ENCODE results near the gene XCL1.
"Not testable (repeated sequence)": the region's sequence is repeated elsewhere in the genome, so short reads cannot be mapped to it uniquely, and the experiment has no call there.

Gene XCL1

DNA sequence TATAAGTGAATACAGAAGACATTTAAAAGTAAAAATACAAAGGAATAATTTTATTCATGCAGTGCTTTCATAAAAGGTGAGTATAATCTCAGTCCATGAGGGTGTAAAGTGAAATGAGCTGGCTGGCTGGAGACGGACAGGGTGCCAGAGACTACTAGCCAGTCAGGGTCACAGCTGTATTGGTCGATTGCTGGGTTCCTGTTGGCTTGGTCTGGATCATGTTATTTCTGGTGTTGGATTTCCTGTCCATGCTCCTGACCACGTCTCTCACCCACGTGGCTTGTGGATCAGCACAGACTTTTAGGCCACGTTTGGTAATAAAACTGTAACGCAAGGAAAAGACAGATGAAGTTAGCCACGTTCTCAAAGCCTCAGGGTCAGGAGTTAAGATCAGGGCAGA is 35.6 kb upstream of the XCL1 start:
- not testable (repeated sequence) for H3K4me1 ChIP-seq (ENCODE audit: control insufficient read depth in 1 of 2, insufficient read depth in 2 of 2, low read length in 2 of 2); H3K9ac ChIP-seq (ENCODE audit: low read length); H3K9me3 ChIP-seq (ENCODE audit: insufficient read depth, low read depth, low read length); H3K79me2 ChIP-seq (ENCODE audit: control insufficient read depth, insufficient read depth, low read length, poor library complexity); H3K27me3 ChIP-seq (ENCODE audit: insufficient read depth, low read length); H2AFZ ChIP-seq (ENCODE audit: insufficient read depth, low read length, poor library complexity); H3K18ac ChIP-seq (ENCODE audit: low read length); H3K36me3 ChIP-seq (ENCODE audit: control insufficient read depth in 1 of 2, insufficient read depth in 2 of 2, low read length in 2 of 2); H2BK5ac ChIP-seq (ENCODE audit: low read depth, low read length, poor library complexity); H3K4ac ChIP-seq (ENCODE audit: low read depth, low read length); H4K8ac ChIP-seq (ENCODE audit: low read depth, low read length); H4K91ac ChIP-seq (ENCODE audit: low read depth, low read length); DNase-seq; H2AK5ac ChIP-seq (ENCODE audit: low read length); H3K4me3 ChIP-seq (ENCODE audit: low read depth, low read length); H2BK120ac ChIP-seq (ENCODE audit: insufficient read depth, low read length, poor library complexity); H3K14ac ChIP-seq (ENCODE audit: low read length); H3K79me1 ChIP-seq (ENCODE audit: low read length); H3K4me2 ChIP-seq (ENCODE audit: low read length); H3K23ac ChIP-seq (ENCODE audit: low read length); H4K12ac ChIP-seq (ENCODE audit: low read depth, low read length); H3K27ac ChIP-seq (ENCODE audit: low read depth, low read length); H2BK12ac ChIP-seq (ENCODE audit: low read length)
- WGBS (ENCODE audit: extremely low coverage, insufficient coverage, insufficient read length), result no CpG with 5 or more reads among the region's 7 CpGs

DNA sequence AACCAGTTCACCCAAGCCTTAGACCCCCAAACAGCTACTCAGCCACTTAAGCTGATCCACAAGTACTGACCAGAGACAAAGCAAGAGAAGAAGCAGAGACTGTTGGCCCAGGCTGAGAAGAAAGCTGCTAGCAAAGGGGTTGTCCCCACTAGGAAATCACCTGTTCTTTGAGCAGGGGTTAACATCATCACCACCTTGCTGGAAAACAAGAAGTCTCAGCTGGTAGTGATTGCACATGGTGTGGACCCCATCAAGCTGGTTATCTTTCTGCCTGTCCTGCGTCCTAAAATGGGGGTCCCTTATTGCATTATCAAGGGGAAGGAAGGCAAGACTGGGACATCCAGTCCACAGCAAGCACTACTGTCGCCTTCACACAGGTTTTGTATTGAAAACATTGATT is 33.4 kb upstream of the XCL1 start:
- not testable (repeated sequence) for H3K14ac ChIP-seq (ENCODE audit: low read length); H2AK5ac ChIP-seq (ENCODE audit: low read length); H3K4ac ChIP-seq (ENCODE audit: low read depth, low read length); H3K27ac ChIP-seq (ENCODE audit: low read depth, low read length); H2BK120ac ChIP-seq (ENCODE audit: insufficient read depth, low read length, poor library complexity); H3K9me3 ChIP-seq (ENCODE audit: insufficient read depth, low read depth, low read length); H3K9ac ChIP-seq (ENCODE audit: low read length); H3K79me1 ChIP-seq (ENCODE audit: low read length); H4K12ac ChIP-seq (ENCODE audit: low read depth, low read length); DNase-seq; H3K18ac ChIP-seq (ENCODE audit: low read length); H3K23ac ChIP-seq (ENCODE audit: low read length); H4K8ac ChIP-seq (ENCODE audit: low read depth, low read length); H2BK5ac ChIP-seq (ENCODE audit: low read depth, low read length, poor library complexity); H4K91ac ChIP-seq (ENCODE audit: low read depth, low read length); H2AFZ ChIP-seq (ENCODE audit: insufficient read depth, low read length, poor library complexity); H3K4me2 ChIP-seq (ENCODE audit: low read length); H3K79me2 ChIP-seq (ENCODE audit: control insufficient read depth, insufficient read depth, low read length, poor library complexity); H3K4me1 ChIP-seq (ENCODE audit: control insufficient read depth in 1 of 2, insufficient read depth in 2 of 2, low read length in 2 of 2); H3K27me3 ChIP-seq (ENCODE audit: insufficient read depth, low read length); H2BK12ac ChIP-seq (ENCODE audit: low read length); H3K36me3 ChIP-seq (ENCODE audit: control insufficient read depth in 1 of 2, insufficient read depth in 2 of 2, low read length in 2 of 2); H3K4me3 ChIP-seq (ENCODE audit: low read depth, low read length)
- WGBS (ENCODE audit: extremely low coverage, insufficient coverage, insufficient read length), result no CpG with 5 or more reads among the region's 2 CpGs

DNA sequence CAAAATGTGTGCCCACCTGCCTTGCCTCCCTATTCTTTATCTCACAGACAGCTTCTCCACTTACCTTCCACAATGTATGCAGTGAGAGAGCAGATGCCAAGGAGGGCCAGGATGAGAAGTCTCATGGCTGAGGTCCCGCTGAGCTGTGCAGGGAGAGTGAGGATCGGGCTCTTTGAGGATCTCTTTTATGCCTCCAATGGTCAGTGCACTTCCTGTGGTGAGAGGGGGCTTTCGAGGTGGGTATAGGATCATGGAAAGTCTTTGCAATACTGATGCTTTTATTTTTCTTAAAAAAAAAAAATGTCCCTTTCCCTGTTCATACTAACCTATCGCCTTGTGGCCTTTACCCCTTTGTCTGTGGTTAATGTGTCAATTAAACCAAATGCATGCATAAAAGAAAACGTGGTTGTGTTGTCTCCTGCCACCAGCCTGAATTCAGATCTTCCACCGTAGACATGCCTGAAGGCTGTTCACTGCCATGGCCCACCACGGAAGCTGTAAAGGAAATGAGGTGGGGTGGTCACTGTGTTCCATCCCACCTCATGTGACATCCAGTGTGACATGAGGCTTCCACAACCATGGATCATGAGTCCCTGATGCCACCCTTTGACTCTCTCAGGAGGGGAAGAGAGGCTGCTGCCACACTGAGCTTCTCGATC is 32.4 kb upstream of the XCL1 start, which contains the start of gene XCL2:
XCL2 (minus strand) TSS at position 158 of the 659 bp plus-strand sequence; CDS start at position 125, 33 bp downstream.
- not testable (repeated sequence) for H2BK120ac ChIP-seq (ENCODE audit: insufficient read depth, low read length, poor library complexity); H2AFZ ChIP-seq (ENCODE audit: insufficient read depth, low read length, poor library complexity); H3K14ac ChIP-seq (ENCODE audit: low read length); H4K12ac ChIP-seq (ENCODE audit: low read depth, low read length); H3K18ac ChIP-seq (ENCODE audit: low read length); H3K9me3 ChIP-seq (ENCODE audit: insufficient read depth, low read depth, low read length); H2BK12ac ChIP-seq (ENCODE audit: low read length); H3K27me3 ChIP-seq (ENCODE audit: insufficient read depth, low read length); H2AK5ac ChIP-seq (ENCODE audit: low read length); H3K36me3 ChIP-seq (ENCODE audit: control insufficient read depth in 1 of 2, insufficient read depth in 2 of 2, low read length in 2 of 2); H3K23ac ChIP-seq (ENCODE audit: low read length); H3K4me1 ChIP-seq (ENCODE audit: control insufficient read depth in 1 of 2, insufficient read depth in 2 of 2, low read length in 2 of 2); H3K4me3 ChIP-seq (ENCODE audit: low read depth, low read length); H3K9ac ChIP-seq (ENCODE audit: low read length); H3K4me2 ChIP-seq (ENCODE audit: low read length); H3K27ac ChIP-seq (ENCODE audit: low read depth, low read length); H4K8ac ChIP-seq (ENCODE audit: low read depth, low read length); H3K4ac ChIP-seq (ENCODE audit: low read depth, low read length); H3K79me2 ChIP-seq (ENCODE audit: control insufficient read depth, insufficient read depth, low read length, poor library complexity); H3K79me1 ChIP-seq (ENCODE audit: low read length); DNase-seq; H2BK5ac ChIP-seq (ENCODE audit: low read depth, low read length, poor library complexity); H4K91ac ChIP-seq (ENCODE audit: low read depth, low read length)
- no CpG with 5 or more reads among the region's 8 CpGs for WGBS (ENCODE audit: extremely low coverage, insufficient coverage, insufficient read length)

DNA sequence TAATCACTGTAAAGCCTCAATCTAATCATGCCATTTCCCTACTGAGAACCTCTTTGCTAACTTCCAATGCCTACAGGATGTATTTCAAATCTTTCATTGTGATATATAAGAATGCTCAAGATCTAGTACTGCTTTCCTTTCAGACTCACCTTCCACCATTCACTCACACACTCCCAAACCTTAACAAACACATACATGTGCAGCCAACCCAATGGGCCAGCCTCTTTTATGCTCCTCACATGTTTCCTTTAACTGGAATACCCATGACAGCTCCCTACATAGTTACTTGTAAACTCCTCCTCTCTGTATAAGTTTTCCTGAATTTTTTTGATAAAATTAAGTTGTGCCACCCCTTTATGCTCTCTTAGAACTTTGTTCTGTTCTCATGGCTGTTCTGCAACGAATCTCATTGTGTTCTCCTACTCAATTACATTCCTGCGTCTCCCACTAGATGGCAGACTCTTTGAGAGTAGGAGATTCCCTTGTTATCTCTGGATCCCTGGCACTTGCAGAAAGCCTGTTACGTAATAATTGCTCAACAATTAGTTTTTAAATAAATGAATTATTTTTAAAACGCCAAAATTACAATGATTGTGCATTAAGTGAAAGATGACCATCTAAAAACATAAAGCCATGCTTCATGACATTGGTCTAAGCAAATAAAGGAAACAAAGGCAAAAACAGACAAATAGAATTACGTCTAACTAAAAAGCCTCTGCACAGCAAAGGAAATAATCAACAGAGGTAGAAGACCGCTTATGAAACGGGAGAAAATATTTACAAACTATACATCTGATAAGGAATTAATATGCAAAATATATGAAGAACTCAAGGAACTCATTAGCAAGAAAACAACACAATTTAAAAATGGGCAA is 30.5 kb upstream of the XCL1 start:
- not testable (repeated sequence) for H4K91ac ChIP-seq (ENCODE audit: low read depth, low read length); H3K79me2 ChIP-seq (ENCODE audit: control insufficient read depth, insufficient read depth, low read length, poor library complexity); H4K8ac ChIP-seq (ENCODE audit: low read depth, low read length); H2BK120ac ChIP-seq (ENCODE audit: insufficient read depth, low read length, poor library complexity); H3K27ac ChIP-seq (ENCODE audit: low read depth, low read length); H3K4me3 ChIP-seq (ENCODE audit: low read depth, low read length); H3K23ac ChIP-seq (ENCODE audit: low read length); H2AFZ ChIP-seq (ENCODE audit: insufficient read depth, low read length, poor library complexity); H3K36me3 ChIP-seq (ENCODE audit: control insufficient read depth in 1 of 2, insufficient read depth in 2 of 2, low read length in 2 of 2); H3K9me3 ChIP-seq (ENCODE audit: insufficient read depth, low read depth, low read length); H3K4me1 ChIP-seq (ENCODE audit: control insufficient read depth in 1 of 2, insufficient read depth in 2 of 2, low read length in 2 of 2); H3K4me2 ChIP-seq (ENCODE audit: low read length); H2AK5ac ChIP-seq (ENCODE audit: low read length); H3K4ac ChIP-seq (ENCODE audit: low read depth, low read length); H3K27me3 ChIP-seq (ENCODE audit: insufficient read depth, low read length); H3K18ac ChIP-seq (ENCODE audit: low read length); H3K14ac ChIP-seq (ENCODE audit: low read length); H2BK5ac ChIP-seq (ENCODE audit: low read depth, low read length, poor library complexity); H2BK12ac ChIP-seq (ENCODE audit: low read length); H4K12ac ChIP-seq (ENCODE audit: low read depth, low read length); H3K79me1 ChIP-seq (ENCODE audit: low read length); H3K9ac ChIP-seq (ENCODE audit: low read length)
- WGBS (ENCODE audit: extremely low coverage, insufficient coverage, insufficient read length), result no CpG with 5 or more reads among the region's 7 CpGs
- DNase-seq, result peak in 1 of 2 donors; percentile 64

Data from trophoblast cell (in vitro differentiated cells and primary cell).